GM08714 (cell line): ENCODE measurements around the gene PLCXD3.
"Not testable (repeated sequence)": the region's sequence is repeated elsewhere in the genome, so short reads cannot be mapped to it uniquely, and the experiment has no call there.

Source experiments
- H3K4me3 ChIP-seq: fragments of 200-500 bp; sonication (Bioruptor generic); 2 replicates; pipeline ENCODE4 v1.5.1; 2014; ENCODE audit warnings: mild to moderate bottlenecking, low read length, inconsistent platforms
- ZNF274 ChIP-seq: IDR thresholded peaks from 2 replicates; pipeline ENCODE4 v1.6.1; 2012; ENCODE audit warnings: mild to moderate bottlenecking, low read depth, low read length

PLCXD3 gene

DNA sequence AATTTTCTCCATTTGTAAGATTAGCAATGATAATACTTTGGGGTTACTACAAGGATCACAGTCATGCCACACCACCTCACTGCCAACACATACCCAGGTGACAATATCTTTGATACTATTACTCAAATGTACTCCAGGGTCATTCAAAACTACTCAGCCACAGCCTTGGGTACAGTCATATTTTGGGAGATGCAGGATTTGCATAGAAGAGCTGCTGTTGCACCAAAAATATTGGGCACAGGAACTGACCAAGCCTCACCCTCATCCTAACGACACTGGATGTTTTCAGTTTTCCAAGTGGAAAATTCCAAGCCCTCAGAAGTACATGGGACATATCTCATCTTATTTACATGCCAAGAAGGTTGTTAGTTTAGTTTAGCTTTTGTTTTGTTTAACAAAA lies 176.2 kb downstream of the PLCXD3 start:
- TF ChIP-seq ZNF274, result no peak
- H3K4me3 ChIP-seq, result no peak overlapping the region

DNA sequence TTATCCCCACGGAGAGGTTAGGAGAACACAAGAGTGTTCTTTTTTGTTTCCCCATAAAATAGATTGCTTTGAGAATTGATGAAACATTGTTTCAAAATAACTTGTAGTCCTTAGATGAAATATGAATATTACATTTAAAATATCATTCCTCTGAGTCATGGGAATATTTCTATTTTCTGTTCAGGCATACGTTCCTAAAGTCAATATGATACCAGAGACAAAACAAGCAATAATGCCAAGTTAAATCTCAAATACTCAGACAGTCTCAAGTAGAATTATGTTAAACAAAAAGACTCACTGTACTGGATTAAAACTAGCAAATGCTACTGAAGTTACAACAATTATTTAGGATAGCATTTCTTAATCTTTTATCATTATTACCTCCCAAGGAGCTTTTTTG lies 185.3 kb downstream of the PLCXD3 start:
- TF ChIP-seq ZNF274, result no peak
- no peak overlapping the region for H3K4me3 ChIP-seq

DNA sequence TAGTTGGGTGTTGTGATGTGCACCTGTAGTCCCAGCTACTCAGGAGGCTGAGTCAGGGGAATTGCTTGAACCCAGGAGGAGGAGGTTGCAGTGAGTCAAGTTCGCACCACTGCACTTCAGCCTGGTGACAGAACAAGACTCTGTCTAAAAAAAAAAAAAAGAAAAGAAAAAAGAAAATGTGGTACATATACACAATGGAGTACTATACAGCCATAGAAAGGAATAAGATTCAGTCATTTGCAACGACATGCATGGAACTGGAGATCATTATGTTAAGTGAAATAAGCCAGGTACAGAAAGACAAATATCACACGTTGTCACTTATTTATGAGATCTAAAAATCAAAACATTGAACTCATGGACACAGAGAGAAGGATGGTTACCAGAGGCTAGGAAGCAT lies 187.6 kb downstream of the PLCXD3 start:
- H3K4me3 ChIP-seq, result not testable (repeated sequence)

DNA sequence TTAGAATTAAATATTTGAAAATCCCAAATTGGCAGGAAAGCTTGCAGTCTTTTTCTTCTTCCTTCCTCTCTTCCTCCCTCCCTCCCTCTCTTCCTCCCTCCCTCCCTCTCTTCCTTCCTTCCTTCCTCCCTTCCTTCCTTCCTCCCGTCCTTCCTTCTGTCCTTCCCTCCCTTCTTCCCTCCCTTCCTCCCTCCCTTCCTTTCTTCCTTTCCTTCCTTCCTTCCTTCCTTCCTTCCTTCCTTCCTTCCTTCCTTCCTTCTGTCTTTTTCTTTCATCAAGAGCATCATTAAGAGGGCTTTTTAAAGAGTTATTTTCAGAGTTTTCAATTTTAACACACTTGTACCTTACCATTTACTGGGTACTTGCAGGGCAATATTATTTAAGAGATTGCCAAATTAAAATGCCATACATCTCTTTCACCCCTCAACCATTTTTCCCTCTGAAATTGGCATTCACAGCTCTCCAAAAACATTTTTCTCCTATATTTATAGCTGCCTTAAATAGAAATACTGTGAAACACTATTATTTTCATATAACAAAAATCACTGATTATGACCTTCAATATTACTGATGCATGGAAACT lies 197.8 kb downstream of the PLCXD3 start:
- H3K4me3 ChIP-seq, result no peak overlapping the region
- no peak for TF ChIP-seq ZNF274

DNA sequence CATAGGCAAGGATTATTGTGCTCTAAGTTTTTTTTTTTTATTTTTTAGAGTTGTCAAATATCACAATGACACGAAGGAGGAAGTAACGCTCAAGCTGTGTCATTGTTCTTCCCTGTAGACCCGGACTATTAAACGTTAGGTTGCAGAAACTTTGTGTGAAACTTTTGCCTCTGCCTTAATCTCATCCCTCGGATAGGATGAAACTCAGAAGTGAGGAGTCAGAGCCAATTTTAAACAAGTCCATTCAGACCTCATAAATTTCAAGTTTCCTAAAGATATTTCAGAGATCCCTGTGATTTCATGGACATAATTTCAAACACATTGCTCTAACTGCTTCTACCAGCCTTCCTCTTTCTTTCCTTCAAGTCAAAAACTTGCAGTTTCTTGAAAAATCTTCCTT lies 198.3 kb downstream of the PLCXD3 start:
- no peak for TF ChIP-seq ZNF274
- H3K4me3 ChIP-seq, result no peak overlapping the region

DNA sequence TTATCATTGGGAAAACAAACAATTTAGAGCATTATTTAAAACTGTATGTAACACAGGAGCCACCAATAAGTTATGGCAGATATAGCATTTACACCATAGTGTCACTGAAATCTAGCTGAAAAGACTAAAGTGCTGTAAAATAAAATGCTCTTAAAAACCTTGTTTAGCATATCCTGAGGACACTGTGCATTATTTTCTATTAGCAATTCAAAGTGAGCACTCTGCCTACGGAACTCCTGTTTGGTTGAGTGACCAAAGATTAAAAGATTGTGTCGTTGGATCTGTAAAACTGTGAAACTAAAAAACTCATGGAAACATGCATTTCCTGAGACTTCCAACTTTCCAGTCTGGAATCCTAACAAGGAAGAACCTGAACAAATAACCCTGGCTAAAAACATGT lies 201.1 kb downstream of the PLCXD3 start:
- TF ChIP-seq ZNF274, result no peak
- no peak overlapping the region for H3K4me3 ChIP-seq

DNA sequence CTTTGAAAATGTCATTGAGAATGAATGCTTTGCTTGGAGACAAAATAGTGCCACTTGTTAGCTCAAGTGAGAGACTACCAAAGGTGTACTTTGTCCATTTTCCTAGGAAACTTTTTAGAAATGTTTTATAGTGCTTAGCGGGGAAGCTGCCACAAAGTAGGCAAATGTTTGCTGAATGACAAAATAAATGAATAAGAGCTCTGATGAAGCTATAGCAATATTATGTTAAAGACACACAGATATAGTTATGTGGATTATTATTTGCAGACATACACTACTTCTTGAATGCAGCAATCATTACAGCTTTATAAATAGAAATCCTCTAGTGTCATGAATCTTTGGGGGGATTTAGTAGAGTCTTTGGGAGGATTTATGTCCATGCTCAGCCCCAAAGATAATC lies 204.4 kb downstream of the PLCXD3 start:
- no peak for TF ChIP-seq ZNF274
- H3K4me3 ChIP-seq, result no peak overlapping the region

DNA sequence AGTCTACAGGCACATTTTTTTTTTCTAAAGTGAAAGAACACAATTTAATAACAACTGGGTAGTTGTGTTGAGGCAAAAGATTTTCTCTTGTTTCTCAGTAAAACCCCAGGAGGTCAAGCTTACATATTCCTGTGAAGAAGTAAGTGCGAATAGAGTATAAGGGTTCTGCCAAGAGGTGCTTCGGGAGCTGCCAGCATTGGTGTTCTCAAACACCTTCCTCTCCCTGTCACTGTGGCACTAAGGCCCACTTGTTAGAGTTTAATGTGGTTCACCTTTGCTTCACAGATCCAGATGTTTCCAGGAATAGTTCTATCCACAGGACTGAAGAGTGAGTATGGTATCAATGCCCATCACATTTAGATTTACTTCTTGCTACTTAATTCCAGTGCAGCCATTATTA lies 205.3 kb downstream of the PLCXD3 start:
- no peak for TF ChIP-seq ZNF274
- no peak overlapping the region for H3K4me3 ChIP-seq

DNA sequence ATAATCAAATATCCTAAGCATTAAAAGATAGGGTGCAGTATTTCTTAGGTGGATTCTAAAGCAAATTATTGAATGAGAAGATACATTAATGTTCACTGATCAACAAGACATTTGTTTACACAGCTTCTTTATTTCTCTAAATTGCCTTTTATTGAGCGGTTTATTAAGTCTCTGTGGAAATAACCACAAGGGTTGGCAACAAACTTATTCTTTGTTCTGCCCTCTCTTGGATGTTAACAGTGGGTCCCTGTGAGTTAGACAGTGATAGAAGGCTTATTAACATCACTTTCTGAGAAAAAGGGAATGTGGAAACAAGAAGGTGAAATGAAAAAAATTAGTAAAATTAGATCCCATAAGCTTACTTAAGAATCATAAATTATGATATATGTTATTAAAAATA lies 214.3 kb downstream of the PLCXD3 start:
- H3K4me3 ChIP-seq, result no peak overlapping the region
- no peak for TF ChIP-seq ZNF274

DNA sequence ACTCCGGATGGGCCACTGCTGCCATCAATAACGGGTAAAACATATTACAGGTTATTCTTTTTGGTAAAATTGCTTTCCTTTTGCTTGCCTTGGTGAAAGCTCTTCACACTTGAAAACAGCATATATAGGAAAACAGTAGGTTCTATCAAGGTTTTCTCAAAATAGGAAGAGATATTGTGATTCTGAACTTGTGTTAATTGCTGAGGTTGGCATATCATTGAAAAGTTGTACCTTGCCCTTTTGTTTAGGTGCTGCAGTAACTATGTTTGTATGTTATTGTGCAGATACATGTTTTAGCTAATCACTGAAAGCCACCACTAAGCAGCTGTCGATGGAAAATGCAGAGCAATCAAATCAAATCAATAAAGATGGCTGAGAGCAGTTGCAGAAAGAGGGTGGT lies 219.1 kb downstream of the PLCXD3 start:
- no peak for TF ChIP-seq ZNF274
- H3K4me3 ChIP-seq, result no peak overlapping the region

DNA sequence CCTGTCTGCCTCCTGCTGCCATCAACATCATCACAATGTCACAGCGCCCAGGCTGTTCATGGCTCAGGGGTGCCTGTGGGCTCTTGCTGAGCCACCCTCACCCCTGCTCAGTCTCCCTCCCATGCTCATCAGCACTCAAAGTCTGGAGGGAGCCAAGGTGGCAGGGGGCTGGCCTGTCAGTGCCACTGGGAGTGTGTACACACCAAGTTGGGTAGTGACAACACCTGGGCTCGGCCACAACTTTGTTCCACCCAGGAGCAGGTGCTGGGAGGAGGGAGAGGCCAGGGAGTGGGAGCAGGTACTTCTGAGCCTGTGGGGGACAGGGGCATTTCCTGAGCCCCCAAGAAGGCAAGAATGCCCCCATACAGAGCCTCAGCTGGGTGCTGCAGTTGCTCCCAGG lies 219.6 kb downstream of the PLCXD3 start:
- TF ChIP-seq ZNF274, result no peak
- no peak overlapping the region for H3K4me3 ChIP-seq

DNA sequence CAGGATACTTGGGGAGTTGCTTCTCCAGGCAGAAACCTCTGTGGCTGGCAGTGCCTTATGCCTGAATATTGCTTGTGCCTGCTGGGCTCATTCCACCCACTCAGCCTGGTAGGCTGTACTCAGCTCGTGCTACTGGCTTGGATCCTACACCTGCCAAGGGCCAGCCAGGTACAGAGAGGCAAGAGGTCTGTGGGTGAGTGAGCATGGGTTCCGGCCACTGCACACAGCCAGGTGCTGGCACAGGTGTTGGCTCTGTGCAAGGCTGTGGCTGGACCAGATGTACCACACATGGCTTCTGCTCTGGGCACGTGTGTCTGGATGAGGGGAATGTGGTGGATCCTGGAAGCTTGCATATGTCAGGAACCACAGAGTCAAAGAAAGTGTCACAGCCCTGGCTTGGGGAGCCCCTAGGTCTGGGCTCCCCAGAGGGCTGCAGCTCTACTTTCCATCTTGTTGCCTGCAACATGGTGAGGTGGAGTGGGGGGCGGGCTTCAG lies 220.4 kb downstream of the PLCXD3 start:
- H3K4me3 ChIP-seq, result no peak overlapping the region
- TF ChIP-seq ZNF274, result no peak

DNA sequence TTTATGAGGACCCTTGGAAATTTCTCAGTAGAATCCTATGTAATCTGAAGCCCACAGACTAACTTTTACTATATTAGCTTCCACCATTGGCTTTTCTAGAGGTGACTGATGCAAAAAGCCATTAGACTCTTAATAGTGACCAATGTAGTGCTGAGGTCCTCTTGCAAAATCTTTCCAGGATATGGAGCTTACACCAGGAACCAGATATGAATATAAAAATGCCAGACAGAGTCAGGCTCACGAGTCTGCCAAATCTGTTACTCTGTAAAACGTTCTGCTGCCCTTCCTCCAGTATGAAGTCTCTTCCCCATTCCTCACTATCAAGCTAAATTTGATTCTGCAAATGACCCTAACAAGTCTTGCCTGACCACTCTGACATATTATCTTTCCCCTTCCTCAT lies 223.7 kb downstream of the PLCXD3 start:
- TF ChIP-seq ZNF274, result no peak
- no peak overlapping the region for H3K4me3 ChIP-seq

DNA sequence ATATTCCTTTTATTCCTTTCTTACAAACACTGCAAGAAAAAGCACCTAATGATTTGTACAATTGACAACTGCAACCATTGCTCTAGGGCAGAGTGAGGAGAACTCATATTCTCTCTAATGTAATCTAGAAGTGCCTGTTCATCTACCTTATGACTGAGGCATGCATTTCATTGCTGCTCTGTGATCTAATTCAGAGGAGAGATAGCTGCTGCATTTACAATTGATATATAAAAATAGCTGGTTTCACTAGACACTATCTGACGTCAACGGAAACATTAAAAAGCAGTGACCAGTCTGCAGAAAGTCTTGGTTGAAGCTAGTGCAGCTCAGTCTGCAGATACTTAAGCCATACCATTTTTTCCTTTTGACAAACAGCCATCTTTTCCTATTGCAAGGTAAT lies 224.2 kb downstream of the PLCXD3 start:
- H3K4me3 ChIP-seq, result no peak overlapping the region
- no peak for TF ChIP-seq ZNF274

DNA sequence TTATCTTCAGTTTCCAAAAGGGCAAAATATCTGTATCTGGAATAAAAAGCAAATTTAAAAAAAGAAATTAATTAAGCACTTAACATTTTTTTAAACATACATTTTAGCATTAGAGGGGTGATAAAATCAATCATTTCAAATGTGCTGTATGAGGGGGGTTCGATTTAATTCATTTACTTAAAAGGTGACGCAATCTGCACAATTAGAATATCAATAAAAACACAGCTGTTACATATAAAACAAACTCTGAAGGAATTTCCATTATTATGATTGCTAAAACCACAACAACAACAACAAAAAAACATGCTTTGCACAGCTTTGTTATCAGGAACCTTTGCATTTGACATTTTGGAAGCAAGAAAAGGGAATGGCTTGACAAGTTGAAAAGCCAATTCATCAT lies 225.5 kb downstream of the PLCXD3 start:
- H3K4me3 ChIP-seq, result no peak overlapping the region
- no peak for TF ChIP-seq ZNF274

DNA sequence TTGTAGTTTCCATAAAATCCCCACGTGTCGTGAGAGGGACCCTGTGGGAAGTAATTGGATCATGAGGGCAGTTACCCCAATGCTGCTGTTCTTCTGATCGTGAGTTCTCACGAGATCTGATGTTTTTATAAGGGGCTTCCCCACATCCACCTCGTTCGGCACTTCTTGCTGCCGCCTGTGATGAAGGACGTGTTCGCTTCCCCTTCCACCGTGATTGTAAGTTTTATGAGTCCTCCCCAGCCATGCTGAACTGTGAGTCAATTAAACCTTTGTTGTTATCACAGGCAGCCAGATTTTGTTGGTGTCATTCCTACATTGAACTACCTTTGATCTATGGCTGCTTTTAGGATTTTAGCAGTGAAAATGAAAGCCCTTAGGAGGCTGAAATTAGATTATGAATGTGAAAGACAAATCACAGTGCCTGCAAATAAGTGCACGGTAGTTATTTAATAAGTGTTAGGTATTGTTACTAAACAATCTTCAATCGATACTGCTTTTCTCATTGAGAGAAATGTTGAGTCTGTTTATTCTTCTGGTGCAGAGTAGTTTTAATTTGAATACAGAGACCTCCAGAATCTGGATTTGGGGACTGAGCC lies 229.1 kb downstream of the PLCXD3 start:
- no peak overlapping the region; the same call in 1 of the 2 replicates for H3K4me3 ChIP-seq
- no peak for TF ChIP-seq ZNF274
